ENCODE measurements around the gene CETN3.

CETN3 gene

DNA sequence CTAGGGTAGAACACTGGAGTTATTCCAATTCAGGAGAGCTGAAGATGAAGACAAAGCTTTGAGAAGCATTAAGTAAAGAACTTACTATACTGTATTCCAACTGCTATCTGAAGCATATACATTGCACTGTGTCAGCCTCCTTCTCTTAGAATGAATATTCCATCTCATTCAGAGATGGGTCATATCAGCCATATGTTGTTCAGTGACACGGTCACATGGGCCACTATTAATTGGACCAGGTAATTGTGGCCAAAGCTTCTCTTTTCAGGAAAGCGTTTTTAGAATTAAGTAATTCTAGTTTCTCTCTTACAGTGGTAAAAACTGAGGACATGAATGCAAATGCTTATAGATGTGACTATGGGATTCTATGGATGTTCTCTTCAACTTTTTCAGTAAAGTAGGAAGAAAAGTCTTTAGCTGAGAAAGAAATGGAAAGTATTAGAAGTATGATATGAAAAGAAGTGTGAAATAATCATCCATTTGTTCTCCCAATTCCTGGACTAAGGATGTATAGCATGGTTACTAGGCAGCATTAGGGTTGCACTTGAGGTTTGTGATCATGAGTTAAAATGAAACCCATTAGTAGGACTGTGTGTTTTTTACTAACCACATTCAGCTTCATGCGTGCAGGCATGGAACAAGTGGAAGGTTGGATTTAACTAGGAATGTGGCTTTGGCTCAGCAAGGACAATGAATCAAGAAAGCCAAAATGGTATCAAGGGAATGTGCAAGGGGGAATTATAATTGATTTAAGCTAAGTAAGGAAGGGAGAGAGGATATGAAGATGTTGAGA, 40.9 kb downstream of the CETN3 start:
- no peak for DNase-seq (ENCODE audit: low read depth)
- H3K4me3 ChIP-seq (replicated peaks; ENCODE audit: low read depth, low read length) = no peak overlapping the region
- TF ChIP-seq, protein P1, sequence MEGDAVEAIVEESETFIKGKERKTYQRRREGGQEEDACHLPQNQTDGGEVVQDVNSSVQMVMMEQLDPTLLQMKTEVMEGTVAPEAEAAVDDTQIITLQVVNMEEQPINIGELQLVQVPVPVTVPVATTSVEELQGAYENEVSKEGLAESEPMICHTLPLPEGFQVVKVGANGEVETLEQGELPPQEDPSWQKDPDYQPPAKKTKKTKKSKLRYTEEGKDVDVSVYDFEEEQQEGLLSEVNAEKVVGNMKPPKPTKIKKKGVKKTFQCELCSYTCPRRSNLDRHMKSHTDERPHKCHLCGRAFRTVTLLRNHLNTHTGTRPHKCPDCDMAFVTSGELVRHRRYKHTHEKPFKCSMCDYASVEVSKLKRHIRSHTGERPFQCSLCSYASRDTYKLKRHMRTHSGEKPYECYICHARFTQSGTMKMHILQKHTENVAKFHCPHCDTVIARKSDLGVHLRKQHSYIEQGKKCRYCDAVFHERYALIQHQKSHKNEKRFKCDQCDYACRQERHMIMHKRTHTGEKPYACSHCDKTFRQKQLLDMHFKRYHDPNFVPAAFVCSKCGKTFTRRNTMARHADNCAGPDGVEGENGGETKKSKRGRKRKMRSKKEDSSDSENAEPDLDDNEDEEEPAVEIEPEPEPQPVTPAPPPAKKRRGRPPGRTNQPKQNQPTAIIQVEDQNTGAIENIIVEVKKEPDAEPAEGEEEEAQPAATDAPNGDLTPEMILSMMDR (IDR thresholded peaks at IDR 0.05; ENCODE audit: low read length, missing control alignments) = no peak

DNA sequence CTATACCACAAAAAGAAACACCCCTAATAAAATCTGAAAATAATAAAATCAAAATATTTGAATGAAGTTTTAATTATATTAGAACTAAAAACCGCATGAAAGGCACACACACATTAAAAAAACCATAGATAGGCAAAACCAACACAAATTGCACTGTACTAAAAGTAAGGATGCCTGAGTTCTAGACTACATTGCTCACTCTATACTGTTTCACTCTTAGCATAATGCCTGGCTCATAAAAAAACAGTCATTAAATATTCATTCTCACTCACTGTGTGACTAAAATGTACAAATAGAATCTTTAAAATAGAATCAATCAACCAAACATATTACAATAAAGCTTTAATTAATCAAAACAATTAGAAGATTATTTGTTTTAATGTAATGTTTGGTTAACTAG, 41.7 kb downstream of the CETN3 start:
- no peak for DNase-seq (ENCODE audit: low read depth)
- TF ChIP-seq, protein P1 (IDR thresholded peaks at IDR 0.05; ENCODE audit: low read length, missing control alignments) = no peak
- no peak overlapping the region for H3K4me3 ChIP-seq (replicated peaks; ENCODE audit: low read depth, low read length)

DNA sequence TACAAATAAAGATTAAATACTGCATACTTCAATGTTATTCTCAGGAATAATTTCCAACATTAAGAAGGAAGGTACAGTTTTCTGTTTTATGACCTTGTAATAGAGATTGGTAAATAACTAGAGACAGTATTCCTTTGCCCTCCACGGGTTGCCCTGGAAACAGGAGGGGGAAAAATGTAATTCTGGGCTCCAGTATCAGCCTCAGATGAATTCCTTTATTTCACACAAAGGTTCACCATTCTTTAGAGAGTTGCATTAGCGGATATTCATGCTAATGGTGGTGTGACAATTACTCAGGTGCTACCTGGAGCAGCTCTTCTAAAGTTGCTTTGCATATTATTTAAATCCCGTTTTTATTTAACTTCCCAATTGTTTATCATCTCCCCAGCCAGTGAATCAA, 42.6 kb downstream of the CETN3 start:
- H3K4me3 ChIP-seq (replicated peaks; ENCODE audit: low read depth, low read length) = no peak overlapping the region
- no peak for DNase-seq (ENCODE audit: low read depth)
- TF ChIP-seq, protein P1 (IDR thresholded peaks at IDR 0.05; ENCODE audit: low read length, missing control alignments) = no peak

DNA sequence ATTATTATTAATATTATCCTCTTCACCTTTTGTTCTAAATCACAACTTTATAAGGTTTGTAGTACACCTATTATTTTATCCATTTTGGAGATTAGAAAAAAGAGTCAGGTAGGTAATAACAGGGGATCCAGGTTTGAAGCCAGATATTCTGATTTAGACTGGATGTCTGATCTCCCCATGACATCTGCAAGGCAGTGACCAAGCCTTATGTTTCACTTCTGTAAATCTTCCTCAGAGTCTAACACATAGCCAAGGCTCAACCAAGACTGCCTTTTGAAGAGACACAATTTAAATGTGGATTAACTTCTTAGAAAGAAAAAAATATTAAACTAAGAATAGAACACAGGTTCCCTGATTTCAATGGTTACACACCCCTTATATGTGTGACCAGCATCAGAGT, 44.2 kb downstream of the CETN3 start:
- TF ChIP-seq, protein P1 (IDR thresholded peaks at IDR 0.05; ENCODE audit: low read length, missing control alignments) = no peak
- DNase-seq (ENCODE audit: low read depth) = no peak
- H3K4me3 ChIP-seq (replicated peaks; ENCODE audit: low read depth, low read length) = no peak overlapping the region

DNA sequence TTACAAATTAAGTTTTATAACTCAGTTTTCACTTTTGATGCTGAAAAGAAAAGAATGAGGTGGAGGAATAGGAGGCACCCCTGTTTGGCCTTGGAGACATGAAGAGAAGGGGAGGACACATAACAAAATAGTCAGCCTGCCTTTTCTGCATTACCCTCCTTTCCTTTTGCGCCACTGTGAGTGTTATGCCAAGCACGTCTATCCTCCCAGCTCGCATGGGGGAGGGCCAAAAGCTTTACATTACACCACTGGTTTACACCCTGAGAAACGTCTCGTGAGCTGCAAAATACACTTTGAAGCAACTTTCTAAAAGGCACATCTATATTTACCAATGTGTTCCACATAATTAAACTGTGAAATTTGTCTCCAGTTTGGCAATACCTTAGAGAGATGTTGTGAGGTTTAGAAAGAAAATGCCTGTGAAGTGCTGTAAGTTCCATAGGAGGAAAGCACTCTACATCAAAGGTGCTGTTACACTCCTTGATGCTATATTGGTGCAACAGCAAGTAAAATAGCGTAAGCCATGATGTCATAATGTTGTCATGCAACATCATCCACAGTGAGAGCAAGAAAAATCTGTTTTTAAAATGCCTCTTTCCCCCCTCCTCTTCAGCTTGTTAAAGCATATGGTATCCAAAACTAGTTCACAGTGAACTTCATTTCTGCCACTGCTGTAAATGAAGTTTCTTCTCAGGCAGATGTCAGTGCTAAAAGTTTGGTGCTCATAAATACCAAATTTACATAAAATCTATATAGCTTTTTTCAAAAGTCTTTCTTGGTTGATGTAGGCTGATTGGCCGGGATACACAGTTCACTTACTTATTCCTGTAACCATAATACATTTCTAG, 50.3 kb downstream of the CETN3 start:
- DNase-seq (ENCODE audit: low read depth) = no peak
- H3K4me3 ChIP-seq (replicated peaks; ENCODE audit: low read depth, low read length) = no peak overlapping the region
- TF ChIP-seq, protein P1 (IDR thresholded peaks at IDR 0.05; ENCODE audit: low read length, missing control alignments) = no peak

DNA sequence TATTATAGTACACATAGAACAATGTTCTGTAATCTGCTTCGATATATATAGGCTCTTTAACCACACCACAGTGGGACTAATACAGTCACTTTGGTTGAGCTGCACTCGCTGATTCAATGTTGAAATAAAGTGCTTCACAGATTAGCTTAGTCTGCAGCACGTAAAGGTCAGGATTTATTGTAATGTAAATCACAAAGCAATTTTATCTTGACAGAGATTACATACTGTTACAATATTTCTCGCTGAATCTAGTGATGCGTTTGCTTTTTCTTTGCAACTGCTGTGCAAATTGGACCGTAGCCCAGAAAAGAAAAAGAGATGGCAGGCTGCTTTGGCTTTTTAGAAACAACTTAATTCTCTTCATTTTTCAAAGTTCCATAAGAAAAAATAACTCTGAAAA, 52.9 kb downstream of the CETN3 start:
- no peak overlapping the region for H3K4me3 ChIP-seq (replicated peaks; ENCODE audit: low read depth, low read length)
- TF ChIP-seq, protein P1 (IDR thresholded peaks at IDR 0.05; ENCODE audit: low read length, missing control alignments) = no peak
- peak; percentile 35 for DNase-seq (ENCODE audit: low read depth)
